RWPE2 (cell line): ENCODE data around the gene RAB17.

Experiments
- ATAC-seq: fragments of 200-7000 bp; cut with Tn5 transposase; 3 replicates; pipeline ENCODE4 v1.9.1; 2021; ENCODE audit warnings: low read depth
- DNase-seq: peaks from one replicate; pipeline ENCODE4 v3.0.0-alpha.2; 2020; ENCODE audit warnings: low spot score
- H3K27ac ChIP-seq: fragments of 450-650 bp; 2 replicates; pipeline ENCODE4 v1.5.1; 2017; ENCODE audit warnings: mild to moderate bottlenecking; ENCODE audit not compliant: poor library complexity, severe bottlenecking
- H3K27me3 ChIP-seq: fragments of 250-450 bp; sonication (Bioruptor Pico); 2 replicates; pipeline ENCODE4 v1.5.1; 2021; ENCODE audit warnings: mild to moderate bottlenecking, moderate library complexity; ENCODE audit not compliant: insufficient read depth, poor library complexity, severe bottlenecking
- H3K36me3 ChIP-seq: fragments of 250-450 bp; sonication (Bioruptor Pico); 2 replicates; pipeline ENCODE4 v1.5.1; 2020; ENCODE audit warnings: low read depth, mild to moderate bottlenecking, moderate library complexity
- H3K4me1 ChIP-seq: fragments of 250-450 bp; sonication (Bioruptor Pico); 2 replicates; pipeline ENCODE4 v1.5.1; 2021; ENCODE audit warnings: mild to moderate bottlenecking, moderate library complexity; ENCODE audit not compliant: insufficient read depth, poor library complexity, severe bottlenecking
- H3K4me3 ChIP-seq: fragments of 250-450 bp; sonication (Bioruptor Pico); 2 replicates; pipeline ENCODE4 v1.5.1; 2021; ENCODE audit warnings: mild to moderate bottlenecking, moderate library complexity; ENCODE audit not compliant: severe bottlenecking
- H3K9me3 ChIP-seq: fragments of 250-450 bp; sonication (Bioruptor Pico); 2 replicates; pipeline ENCODE4 v1.5.1; 2021; ENCODE audit warnings: mild to moderate bottlenecking, moderate library complexity; ENCODE audit not compliant: severe bottlenecking
- CTCF ChIP-seq: fragments of 450-650 bp; IDR thresholded peaks from one replicate; pipeline ENCODE4 v1.5.1; 2017; ENCODE audit warnings: mild to moderate bottlenecking, moderate library complexity; ENCODE audit not compliant: poor library complexity, severe bottlenecking

Gene RAB17

GRCh38 chr2:237525559-237526157, 64.9 kb downstream of the RAB17 start:
- ATAC-seq = no peak
- H3K4me1 ChIP-seq = no peaks in the 10 kb centered on the region
- no peak overlapping the region for H3K4me3 ChIP-seq
- no peak overlapping the region for H3K27ac ChIP-seq
- DNase-seq = no peak
- H3K27me3 ChIP-seq = no peaks in the 10 kb centered on the region
- no peaks in the 10 kb centered on the region for H3K9me3 ChIP-seq
- H3K36me3 ChIP-seq = peaks cover 16% of the 10 kb centered on the region
- TF ChIP-seq CTCF = no peak

DNA sequence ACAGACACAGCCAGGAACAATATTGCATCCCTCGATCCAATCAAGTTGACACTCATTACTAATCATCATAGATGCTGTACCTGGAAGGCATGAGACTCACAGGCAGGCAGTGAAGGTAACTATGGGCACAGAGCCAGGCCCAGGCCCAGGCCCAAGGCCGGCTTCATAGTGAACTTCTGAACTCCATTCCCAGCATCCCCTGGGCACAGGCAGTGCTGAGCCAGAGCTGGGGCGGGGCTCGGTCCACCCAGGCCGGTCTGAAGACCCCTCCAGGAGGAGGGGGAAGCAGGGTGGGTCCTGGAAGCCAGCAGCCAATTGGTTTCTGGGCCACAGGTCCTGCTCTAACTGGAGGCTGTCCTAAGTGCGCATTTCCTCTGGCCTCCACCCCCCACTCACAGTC, 65.9 kb downstream of the RAB17 start:
- no peaks in the 10 kb centered on the region for H3K4me1 ChIP-seq
- H3K36me3 ChIP-seq = peaks cover 16% of the 10 kb centered on the region
- H3K27ac ChIP-seq = no peak overlapping the region
- no peaks in the 10 kb centered on the region for H3K27me3 ChIP-seq
- H3K9me3 ChIP-seq = no peaks in the 10 kb centered on the region
- no peak overlapping the region for H3K4me3 ChIP-seq
- TF ChIP-seq CTCF = no peak
- ATAC-seq (no peak), DNase-seq (no peak)
